ENCODE data around the gene KLRK1. TPM values are rescaled to one million over a fixed set of nuclear protein-coding genes. Genes with fewer than 3 reads are reported as not detected.
"Not testable (repeated sequence)": the region's sequence is repeated elsewhere in the genome, so short reads cannot be mapped to it uniquely, and the experiment has no call there.

KLRK1 gene
- total RNA-seq = under 0.01 TPM in 1 of 2 replicates, not detected in the other

GRCh38 chr12:10389904-10390303, at the start of gene KLRK1:
KLRK1 (minus strand) TSS chr12:10390041; CDS start chr12:10388810, 1,231 bp downstream.
- TF ChIP-seq, protein P1, sequence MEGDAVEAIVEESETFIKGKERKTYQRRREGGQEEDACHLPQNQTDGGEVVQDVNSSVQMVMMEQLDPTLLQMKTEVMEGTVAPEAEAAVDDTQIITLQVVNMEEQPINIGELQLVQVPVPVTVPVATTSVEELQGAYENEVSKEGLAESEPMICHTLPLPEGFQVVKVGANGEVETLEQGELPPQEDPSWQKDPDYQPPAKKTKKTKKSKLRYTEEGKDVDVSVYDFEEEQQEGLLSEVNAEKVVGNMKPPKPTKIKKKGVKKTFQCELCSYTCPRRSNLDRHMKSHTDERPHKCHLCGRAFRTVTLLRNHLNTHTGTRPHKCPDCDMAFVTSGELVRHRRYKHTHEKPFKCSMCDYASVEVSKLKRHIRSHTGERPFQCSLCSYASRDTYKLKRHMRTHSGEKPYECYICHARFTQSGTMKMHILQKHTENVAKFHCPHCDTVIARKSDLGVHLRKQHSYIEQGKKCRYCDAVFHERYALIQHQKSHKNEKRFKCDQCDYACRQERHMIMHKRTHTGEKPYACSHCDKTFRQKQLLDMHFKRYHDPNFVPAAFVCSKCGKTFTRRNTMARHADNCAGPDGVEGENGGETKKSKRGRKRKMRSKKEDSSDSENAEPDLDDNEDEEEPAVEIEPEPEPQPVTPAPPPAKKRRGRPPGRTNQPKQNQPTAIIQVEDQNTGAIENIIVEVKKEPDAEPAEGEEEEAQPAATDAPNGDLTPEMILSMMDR (IDR thresholded peaks at IDR 0.05; ENCODE audit: extremely low read depth, low read depth, low read length) = no peak
- DNase-seq (ENCODE audit: insufficient read length, low spot score, missing footprints) = no peak
- Histone ChIP-seq H2AFZ (ENCODE audit: low read length) (no peak within 1 kb of the TSS), H3K9me3 (ENCODE audit: low read depth, low read length) (no peaks in the 10 kb centered on the region), H3K4me1 (ENCODE audit: insufficient read depth, low read length) (peaks cover 20% of the 10 kb centered on the region), H3K27ac (ENCODE audit: low read depth, low read length) (no peak within 1 kb of the TSS), H3K4me2 (ENCODE audit: insufficient read depth, low read length) (no peak within 1 kb of the TSS), H3K4me3 (ENCODE audit: insufficient read depth, low read length) (no peak within 1 kb of the TSS), H3K27me3 (ENCODE audit: insufficient read depth, low read length) (no peaks in the 10 kb centered on the region), H3K79me2 (ENCODE audit: insufficient read depth, low read length) (no peaks in the 10 kb centered on the region), H3K36me3 (ENCODE audit: insufficient read depth, low read length) (no peaks in the 10 kb centered on the region), H4K20me1 (ENCODE audit: insufficient read depth, low read length) (no peaks in the 10 kb centered on the region)

DNA sequence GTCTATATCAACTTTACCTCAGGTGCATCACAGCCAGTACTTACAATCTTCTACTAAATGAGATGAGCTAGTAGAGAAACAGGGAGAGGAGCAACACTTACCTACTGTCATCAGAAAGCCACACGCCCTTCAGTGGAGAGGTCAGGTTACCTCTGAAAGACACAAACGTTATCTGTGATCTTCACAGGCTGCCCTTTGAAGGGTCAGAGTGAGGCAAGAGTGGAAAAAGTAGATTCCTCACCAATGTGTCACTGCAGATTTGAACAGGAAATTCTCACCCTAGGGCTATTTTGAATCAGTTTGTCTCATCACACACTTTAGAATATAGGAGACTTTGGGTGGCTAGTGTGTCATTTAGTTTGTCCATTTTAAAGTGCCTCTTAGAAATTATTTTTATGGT, 47.8 kb upstream of the KLRK1 start:
- H3K27me3 ChIP-seq (ENCODE audit: insufficient read depth, low read length); H3K9me3 ChIP-seq (ENCODE audit: low read depth, low read length); DNase-seq (ENCODE audit: insufficient read length, low spot score, missing footprints); H3K4me1 ChIP-seq (ENCODE audit: insufficient read depth, low read length); H2AFZ ChIP-seq (ENCODE audit: low read length); H4K20me1 ChIP-seq (ENCODE audit: insufficient read depth, low read length); H3K4me2 ChIP-seq (ENCODE audit: insufficient read depth, low read length); H3K36me3 ChIP-seq (ENCODE audit: insufficient read depth, low read length); H3K79me2 ChIP-seq (ENCODE audit: insufficient read depth, low read length); H3K4me3 ChIP-seq (ENCODE audit: insufficient read depth, low read length); H3K27ac ChIP-seq (ENCODE audit: low read depth, low read length): not testable (repeated sequence)

DNA sequence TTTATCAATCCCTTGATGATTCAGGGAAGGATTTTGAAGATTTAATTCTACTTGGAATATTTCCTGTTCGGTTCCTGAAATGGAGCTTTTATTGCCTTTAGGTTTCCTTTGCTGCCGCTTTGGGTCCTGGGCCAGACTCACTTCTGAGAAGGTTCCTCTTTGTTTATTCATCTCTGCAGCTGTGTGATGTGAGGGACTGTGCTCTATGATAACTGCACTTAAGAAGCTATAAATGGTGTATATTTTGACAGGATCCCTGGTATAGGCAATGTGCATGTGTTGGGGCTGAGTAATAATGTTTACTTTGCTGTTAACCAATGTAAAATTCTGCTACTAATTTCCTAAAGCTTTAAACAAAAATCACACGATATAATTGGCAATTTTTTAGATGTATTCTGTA, 46.0 kb upstream of the KLRK1 start, which contains the start of gene KLRC2:
TSS of gene KLRC2 (minus strand) at position 195 of the 400 bp plus-strand sequence. CDS start at position 171, 24 bp downstream.
- H3K27ac ChIP-seq (ENCODE audit: low read depth, low read length); H3K4me3 ChIP-seq (ENCODE audit: insufficient read depth, low read length); H3K4me1 ChIP-seq (ENCODE audit: insufficient read depth, low read length); H3K4me2 ChIP-seq (ENCODE audit: insufficient read depth, low read length); H4K20me1 ChIP-seq (ENCODE audit: insufficient read depth, low read length); H3K9me3 ChIP-seq (ENCODE audit: low read depth, low read length); H3K36me3 ChIP-seq (ENCODE audit: insufficient read depth, low read length); H3K27me3 ChIP-seq (ENCODE audit: insufficient read depth, low read length); H3K79me2 ChIP-seq (ENCODE audit: insufficient read depth, low read length); DNase-seq (ENCODE audit: insufficient read length, low spot score, missing footprints): not testable (repeated sequence)
- peak within 1 kb of the TSS; percentile 47 for H2AFZ ChIP-seq (ENCODE audit: low read length)

DNA sequence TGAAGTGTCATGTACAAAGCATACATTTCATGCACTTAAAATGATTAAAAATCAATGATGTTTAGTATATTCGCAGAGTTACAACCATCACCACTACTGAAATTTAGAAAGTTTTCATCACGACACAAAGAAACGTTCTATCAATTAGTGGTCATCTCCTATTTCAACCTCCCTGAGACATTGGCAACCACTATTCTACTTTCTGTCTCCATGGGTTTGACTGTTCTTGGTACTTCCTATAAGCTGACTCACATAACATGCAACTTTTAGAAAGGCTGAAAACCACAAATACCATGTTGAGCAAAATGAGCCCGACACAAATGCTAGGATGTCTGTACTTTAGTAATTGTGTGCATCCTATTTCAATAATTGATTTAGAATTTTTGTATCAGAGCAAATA, 40.8 kb upstream of the KLRK1 start:
- not testable (repeated sequence) for H3K27me3 ChIP-seq (ENCODE audit: insufficient read depth, low read length); H3K4me3 ChIP-seq (ENCODE audit: insufficient read depth, low read length); H3K27ac ChIP-seq (ENCODE audit: low read depth, low read length); H3K4me1 ChIP-seq (ENCODE audit: insufficient read depth, low read length); H3K36me3 ChIP-seq (ENCODE audit: insufficient read depth, low read length); DNase-seq (ENCODE audit: insufficient read length, low spot score, missing footprints); H4K20me1 ChIP-seq (ENCODE audit: insufficient read depth, low read length); H3K4me2 ChIP-seq (ENCODE audit: insufficient read depth, low read length); H3K9me3 ChIP-seq (ENCODE audit: low read depth, low read length); H2AFZ ChIP-seq (ENCODE audit: low read length); H3K79me2 ChIP-seq (ENCODE audit: insufficient read depth, low read length)

DNA sequence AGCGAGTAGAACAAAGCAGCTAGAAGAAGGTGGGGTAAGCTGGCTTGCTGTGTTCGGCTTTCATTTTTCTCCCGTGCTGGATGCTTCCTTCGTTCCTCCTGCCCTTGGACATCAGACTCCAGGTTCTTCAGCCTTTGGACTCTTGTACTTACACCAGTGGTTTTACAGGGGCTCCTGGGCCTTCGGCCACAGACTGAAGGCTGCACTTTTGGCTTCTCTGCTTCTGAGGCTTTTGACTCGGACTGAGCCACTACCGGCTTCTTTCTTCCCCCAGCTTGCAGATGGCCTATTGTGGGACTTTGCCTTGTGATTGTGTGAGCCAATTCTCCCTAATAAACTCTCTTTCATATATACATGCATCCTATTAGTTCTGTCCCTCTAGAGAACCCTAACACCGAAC, 36.1 kb upstream of the KLRK1 start:
- DNase-seq (ENCODE audit: insufficient read length, low spot score, missing footprints) = not testable (repeated sequence)

DNA sequence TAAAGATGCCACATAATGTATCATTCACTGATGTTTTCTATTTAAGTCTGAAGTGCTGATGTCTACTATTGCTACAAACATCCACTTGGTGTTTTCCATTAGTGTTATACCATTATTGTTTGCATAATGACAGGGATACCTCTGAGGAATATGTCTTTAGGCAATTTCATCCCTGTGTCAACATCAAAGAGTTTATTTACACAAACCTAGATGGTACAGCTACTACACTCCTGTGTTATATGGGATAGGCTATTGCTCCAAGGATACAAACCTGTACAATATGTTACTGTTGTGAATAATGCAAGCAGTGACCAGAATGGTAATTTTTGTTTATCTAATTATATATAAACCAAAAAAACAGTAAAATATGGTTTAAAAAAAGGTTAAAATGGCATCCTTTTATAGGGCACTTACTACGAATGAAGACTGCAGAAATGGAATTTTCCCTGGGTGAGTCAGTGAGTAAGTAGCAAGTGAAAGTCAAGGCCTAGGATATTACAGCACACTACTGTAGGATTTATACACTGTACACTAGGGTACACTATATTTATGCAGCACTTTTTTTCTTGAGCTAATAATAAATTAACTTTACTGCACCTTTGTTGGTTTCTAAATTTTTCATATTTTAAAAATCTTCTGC, 34.5 kb upstream of the KLRK1 start:
- not testable (repeated sequence) for H3K9me3 ChIP-seq (ENCODE audit: low read depth, low read length); H3K4me1 ChIP-seq (ENCODE audit: insufficient read depth, low read length); H3K79me2 ChIP-seq (ENCODE audit: insufficient read depth, low read length); H3K36me3 ChIP-seq (ENCODE audit: insufficient read depth, low read length); DNase-seq (ENCODE audit: insufficient read length, low spot score, missing footprints); H4K20me1 ChIP-seq (ENCODE audit: insufficient read depth, low read length); H2AFZ ChIP-seq (ENCODE audit: low read length); H3K4me2 ChIP-seq (ENCODE audit: insufficient read depth, low read length); H3K27me3 ChIP-seq (ENCODE audit: insufficient read depth, low read length); H3K4me3 ChIP-seq (ENCODE audit: insufficient read depth, low read length); H3K27ac ChIP-seq (ENCODE audit: low read depth, low read length)

More for the DNA sequence above, 36.1 kb upstream of the KLRK1 start:
- H3K4me1 ChIP-seq (ENCODE audit: insufficient read depth, low read length); H2AFZ ChIP-seq (ENCODE audit: low read length); H3K27ac ChIP-seq (ENCODE audit: low read depth, low read length); H3K4me3 ChIP-seq (ENCODE audit: insufficient read depth, low read length); H4K20me1 ChIP-seq (ENCODE audit: insufficient read depth, low read length); H3K27me3 ChIP-seq (ENCODE audit: insufficient read depth, low read length); H3K4me2 ChIP-seq (ENCODE audit: insufficient read depth, low read length); H3K9me3 ChIP-seq (ENCODE audit: low read depth, low read length); H3K36me3 ChIP-seq (ENCODE audit: insufficient read depth, low read length); H3K79me2 ChIP-seq (ENCODE audit: insufficient read depth, low read length): not testable (repeated sequence)

DNA sequence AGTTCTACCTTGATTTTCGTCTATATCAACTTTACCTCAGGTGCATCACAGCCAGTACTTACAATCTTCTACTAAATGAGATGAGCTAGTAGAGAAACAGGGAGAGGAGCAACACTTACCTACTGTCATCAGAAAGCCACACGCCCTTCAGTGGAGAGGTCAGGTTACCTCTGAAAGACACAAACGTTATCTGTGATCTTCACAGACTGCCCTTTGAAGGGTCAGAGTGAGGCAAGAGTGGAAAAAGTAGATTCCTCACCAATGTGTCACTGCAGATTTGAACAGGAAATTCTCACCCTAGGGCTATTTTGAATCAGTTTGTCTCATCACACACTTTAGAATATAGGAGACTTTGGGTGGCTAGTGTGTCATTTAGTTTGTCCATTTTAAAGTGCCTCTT, 32.3 kb upstream of the KLRK1 start:
- H2AFZ ChIP-seq (ENCODE audit: low read length); H3K9me3 ChIP-seq (ENCODE audit: low read depth, low read length); H3K27ac ChIP-seq (ENCODE audit: low read depth, low read length); H4K20me1 ChIP-seq (ENCODE audit: insufficient read depth, low read length); H3K4me1 ChIP-seq (ENCODE audit: insufficient read depth, low read length); H3K4me2 ChIP-seq (ENCODE audit: insufficient read depth, low read length); DNase-seq (ENCODE audit: insufficient read length, low spot score, missing footprints); H3K27me3 ChIP-seq (ENCODE audit: insufficient read depth, low read length); H3K79me2 ChIP-seq (ENCODE audit: insufficient read depth, low read length); H3K36me3 ChIP-seq (ENCODE audit: insufficient read depth, low read length); H3K4me3 ChIP-seq (ENCODE audit: insufficient read depth, low read length): not testable (repeated sequence)

- H3K4me2 ChIP-seq (ENCODE audit: insufficient read depth, low read length); H2AFZ ChIP-seq (ENCODE audit: low read length); H3K27me3 ChIP-seq (ENCODE audit: insufficient read depth, low read length); DNase-seq (ENCODE audit: insufficient read length, low spot score, missing footprints); H3K4me3 ChIP-seq (ENCODE audit: insufficient read depth, low read length); H3K36me3 ChIP-seq (ENCODE audit: insufficient read depth, low read length); H4K20me1 ChIP-seq (ENCODE audit: insufficient read depth, low read length); H3K4me1 ChIP-seq (ENCODE audit: insufficient read depth, low read length); H3K27ac ChIP-seq (ENCODE audit: low read depth, low read length); H3K9me3 ChIP-seq (ENCODE audit: low read depth, low read length); H3K79me2 ChIP-seq (ENCODE audit: insufficient read depth, low read length): not testable (repeated sequence)
These were observed 30.5 kb upstream of the KLRK1 start, which contains the start of gene KLRC3 for GRCh38 chr12:10420334-10420733. KLRC3 (minus strand) TSS chr12:10420595; CDS start chr12:10420550, 45 bp downstream.
